GM19328 (cell line): Measurements from ENCODE around the gene PSKH1.

Source experiments
- ATAC-seq: cut with Tn5 transposase; IDR thresholded peaks from one replicate; pipeline ENCODE4 v1.9.1; 2021; ENCODE audit warnings: mild to moderate bottlenecking, moderate library complexity; ENCODE audit not compliant: unreplicated experiment

The PSKH1 gene

GRCh38 chr16:67977005-67977404 lies 84.0 kb downstream of the PSKH1 start:
- no peak for ATAC-seq

GRCh38 chr16:67977469-67978227 lies 84.6 kb downstream of the PSKH1 start:
- no peak for ATAC-seq
